Central memory CD4-positive, alpha-beta T cell (primary cell): Measurements from ENCODE around the gene AZU1.

ENCODE experiments used
- DNase-seq: peaks from one replicate; pipeline ENCODE4 v3.0.0; 2022
- total RNA-seq, 3 experiments: gene quantifications; one replicate each; lab custom pipeline; 2026; lab: John Stamatoyannopoulos, UW

The AZU1 gene
- 0 to 0.96 (median 0) reads per million in 3 experiments for total RNA-seq

DNA sequence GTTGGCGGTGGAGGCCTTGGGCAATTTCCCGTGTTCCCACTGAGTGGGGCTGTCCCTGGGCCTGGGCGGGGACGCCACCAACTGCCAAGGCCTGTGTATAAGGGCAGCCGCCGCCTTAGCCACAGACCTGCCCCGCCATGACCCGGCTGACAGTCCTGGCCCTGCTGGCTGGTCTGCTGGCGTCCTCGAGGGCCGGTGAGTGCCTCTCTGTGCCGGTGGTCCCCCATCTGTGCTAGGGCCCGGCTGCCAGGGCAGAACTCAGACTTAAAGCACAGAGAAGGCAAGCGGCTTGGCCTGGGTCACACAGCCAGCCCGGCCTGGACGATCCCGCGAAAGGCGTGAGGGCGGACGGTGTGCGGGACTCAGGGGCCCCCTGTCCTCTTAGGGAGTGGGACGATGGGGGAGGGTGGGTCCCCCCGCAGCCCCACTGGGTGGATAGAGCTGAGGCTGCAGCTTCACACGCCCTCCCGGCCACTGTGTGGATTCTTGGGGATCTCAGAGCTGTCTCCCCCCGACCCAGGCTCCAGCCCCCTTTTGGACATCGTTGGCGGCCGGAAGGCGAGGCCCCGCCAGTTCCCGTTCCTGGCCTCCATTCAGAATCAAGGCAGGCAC is at the start of gene AZU1:
AZU1 (plus strand) TSS at position 128 of the 612 bp plus-strand sequence; CDS start at position 138, 10 bp downstream.
- no peak for DNase-seq

DNA sequence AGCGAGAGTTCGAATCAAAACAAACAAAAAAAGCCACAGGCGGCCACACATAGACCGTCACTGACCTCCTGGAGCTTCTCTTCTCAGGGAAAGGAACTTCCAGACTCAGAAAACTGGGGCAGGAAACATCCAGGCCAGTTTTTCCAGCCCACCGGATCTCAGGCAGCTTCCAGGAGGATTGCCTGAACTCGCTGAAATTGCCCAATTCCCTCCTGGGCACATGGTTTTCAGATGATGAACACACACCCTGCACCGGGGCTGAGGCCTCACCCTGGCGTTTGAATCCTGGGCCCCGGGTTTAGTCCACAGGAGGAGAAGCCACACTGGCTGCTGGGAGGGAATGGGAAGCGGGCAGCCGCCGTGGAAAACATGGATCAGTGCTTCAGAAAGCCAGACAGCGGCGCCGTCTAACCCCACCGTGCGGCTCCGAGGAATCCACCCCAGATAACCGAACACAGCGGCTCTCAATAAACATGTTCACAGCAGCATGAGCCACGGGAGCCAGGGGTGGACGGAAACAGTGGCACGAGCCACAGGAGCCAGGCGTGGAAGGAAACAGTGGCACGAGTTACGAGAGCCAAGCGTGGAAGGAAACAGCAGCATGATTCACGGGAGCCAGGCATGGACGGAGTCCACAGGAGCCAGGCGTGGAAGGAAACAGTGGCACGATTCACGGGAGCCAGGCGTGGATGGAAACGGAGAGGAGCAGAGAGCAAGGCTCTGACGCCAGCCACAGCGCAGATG is 48.6 kb upstream of the AZU1 start:
- no peak for DNase-seq

DNA sequence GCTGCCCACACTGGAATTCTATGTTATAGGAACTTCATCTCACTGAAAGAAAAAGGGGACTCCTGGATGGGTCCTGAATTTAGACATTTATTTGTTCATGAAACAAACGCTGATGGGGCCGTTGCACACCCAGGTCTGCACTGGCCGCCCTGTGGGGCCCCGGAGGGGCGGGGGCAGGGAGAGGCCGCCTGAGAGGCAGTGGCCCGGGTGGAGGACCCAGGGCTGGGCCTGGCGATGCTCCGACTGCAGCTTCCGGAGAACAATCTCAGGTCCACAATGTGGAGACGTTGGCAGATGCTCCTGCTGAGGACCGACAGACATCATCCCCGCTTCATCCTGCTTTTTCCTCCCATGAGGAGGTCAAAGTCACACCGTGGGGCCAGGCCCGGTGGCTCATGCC is 46.7 kb upstream of the AZU1 start:
- no peak for DNase-seq

DNA sequence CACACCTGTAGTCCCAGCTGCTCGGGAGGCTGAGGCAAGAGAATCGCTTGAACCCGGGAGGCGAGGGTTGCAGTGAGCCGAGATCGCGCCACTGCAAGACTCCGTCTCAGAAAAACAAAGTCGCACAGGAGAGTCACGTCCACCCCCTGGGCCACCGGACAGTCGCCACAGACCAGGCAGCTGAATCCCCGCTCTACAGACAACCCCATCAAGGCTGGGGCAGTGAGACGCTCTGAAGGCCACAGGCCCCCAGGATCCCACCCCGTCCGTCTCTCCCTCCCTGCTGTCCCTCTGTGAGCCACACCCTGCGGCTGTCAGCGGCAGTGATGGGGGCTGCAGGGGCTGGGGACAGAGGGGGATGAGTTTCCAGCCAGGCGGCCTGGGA is 45.8 kb upstream of the AZU1 start:
- no peak for DNase-seq

- DNase-seq = no peak
These were observed 45.3 kb upstream of the AZU1 start for GRCh38 chr19:782185-782877.

DNA sequence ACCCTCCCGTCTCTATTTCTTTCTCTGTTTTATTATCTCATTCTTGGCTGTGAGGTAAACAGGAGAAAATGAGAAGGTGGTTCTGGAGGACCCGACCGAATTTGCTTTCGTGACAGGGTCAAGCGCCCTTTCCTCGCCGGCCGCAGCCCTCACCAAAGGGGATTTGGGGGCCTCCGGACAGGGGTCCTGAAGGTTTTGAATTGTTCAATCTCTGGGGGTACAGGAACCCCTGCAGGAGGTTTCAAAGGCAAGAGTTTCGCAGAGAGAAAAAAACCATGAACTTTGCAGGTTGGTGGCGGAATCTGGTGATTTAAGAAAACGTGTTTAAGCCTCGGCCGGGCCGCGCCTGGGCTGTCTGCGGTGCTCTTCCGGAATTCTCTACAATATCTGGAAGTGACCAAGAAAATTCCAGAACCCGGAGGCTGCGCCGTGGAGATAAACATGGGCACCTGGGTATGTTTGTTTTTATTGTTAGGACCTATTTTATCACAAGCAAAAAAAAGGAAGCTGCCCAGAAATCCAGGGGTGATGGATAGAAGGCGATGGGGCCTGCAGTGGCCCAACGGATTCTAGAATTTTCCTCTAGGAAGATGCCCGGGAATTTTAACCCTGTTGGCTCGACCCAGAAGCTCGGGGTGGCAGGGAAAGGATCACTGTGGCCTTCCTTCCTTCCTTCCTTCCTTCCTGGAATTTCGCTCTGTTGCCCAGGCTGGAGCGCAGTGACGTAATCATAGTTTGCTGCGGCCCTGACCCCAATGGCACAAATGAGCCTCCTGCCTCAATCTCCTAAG is 44.6 kb upstream of the AZU1 start:
- DNase-seq = no peak

DNA sequence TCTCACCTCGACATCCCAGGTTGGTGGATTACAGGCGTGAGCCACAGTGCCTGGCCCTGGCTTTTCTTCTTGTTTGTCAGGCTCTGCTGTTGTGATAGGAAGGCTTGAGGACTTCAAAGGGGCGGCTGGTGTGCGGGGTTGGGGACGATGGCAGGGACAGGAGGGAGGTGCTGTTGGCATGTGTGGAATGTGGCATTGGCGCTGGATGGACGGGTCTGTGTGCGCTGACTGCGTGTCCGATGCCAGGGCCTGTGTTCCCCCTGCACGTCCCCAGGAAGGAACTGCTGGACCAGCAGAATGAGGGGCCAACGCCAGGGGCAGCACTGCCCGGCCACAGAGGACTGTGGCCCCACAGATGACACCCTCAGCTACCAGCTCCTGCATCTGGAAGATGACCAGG is 43.1 kb upstream of the AZU1 start:
- DNase-seq = no peak

DNA sequence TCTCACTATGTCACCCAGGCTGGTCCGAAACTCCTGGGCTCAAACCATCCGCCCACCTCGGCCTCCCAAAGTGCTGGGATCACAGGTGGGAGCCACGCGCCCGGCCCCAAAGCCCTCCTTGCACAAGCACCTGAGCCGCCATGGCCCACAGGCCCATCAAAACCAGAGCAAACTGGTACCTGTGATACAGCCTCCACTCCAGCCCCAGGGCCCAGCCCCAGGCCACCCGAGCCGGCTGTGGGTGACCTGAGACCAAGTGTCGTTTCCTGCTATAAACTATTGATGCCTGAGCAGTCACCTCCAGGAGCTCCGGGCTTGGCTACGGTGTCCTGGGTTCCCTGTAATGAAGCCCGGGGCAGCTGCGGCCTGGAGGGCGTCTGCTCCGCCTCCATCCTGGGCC is 40.1 kb upstream of the AZU1 start:
- no peak for DNase-seq

GRCh38 chr19:788686-788982 is 39.0 kb upstream of the AZU1 start:
- no peak for DNase-seq

DNA sequence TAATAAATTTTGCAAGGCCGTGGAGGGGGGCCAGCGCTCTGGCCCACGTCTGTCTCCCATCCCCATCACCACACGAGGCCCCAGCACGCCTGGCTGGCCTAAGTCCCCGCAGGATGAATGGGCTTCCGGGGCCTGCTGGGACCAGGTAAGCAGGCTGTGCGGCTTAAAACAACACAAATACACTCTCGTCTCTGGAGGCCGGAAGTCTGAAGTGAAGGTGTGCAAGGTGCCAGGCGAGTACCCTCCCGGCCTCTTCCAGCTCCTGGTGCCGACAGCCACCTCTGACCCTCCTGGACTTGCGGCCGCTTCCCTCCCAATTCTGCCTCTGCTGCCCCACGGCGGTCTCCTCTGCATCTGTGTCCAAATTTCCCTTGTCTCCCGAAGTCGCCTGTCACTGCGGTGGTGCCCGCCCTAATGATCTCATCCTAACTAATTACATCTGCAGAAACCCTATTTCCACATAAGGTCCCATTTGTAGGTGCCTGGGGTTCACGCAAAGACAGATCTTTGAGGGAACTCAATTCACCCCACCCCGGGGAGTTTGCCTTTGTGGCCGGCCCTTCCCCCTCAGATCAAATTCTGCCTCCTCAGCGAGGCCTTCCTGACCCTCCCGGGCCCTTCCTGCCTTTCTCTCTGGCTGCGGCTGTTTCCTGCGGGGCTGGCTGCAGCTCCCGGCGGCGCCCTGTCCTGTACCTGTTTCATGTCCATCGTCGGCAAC is 38.5 kb upstream of the AZU1 start:
- no peak for DNase-seq

GRCh38 chr19:789701-790060 is 38.0 kb upstream of the AZU1 start:
- DNase-seq = no peak

GRCh38 chr19:791007-791566 is 36.5 kb upstream of the AZU1 start:
- DNase-seq = no peak

DNA sequence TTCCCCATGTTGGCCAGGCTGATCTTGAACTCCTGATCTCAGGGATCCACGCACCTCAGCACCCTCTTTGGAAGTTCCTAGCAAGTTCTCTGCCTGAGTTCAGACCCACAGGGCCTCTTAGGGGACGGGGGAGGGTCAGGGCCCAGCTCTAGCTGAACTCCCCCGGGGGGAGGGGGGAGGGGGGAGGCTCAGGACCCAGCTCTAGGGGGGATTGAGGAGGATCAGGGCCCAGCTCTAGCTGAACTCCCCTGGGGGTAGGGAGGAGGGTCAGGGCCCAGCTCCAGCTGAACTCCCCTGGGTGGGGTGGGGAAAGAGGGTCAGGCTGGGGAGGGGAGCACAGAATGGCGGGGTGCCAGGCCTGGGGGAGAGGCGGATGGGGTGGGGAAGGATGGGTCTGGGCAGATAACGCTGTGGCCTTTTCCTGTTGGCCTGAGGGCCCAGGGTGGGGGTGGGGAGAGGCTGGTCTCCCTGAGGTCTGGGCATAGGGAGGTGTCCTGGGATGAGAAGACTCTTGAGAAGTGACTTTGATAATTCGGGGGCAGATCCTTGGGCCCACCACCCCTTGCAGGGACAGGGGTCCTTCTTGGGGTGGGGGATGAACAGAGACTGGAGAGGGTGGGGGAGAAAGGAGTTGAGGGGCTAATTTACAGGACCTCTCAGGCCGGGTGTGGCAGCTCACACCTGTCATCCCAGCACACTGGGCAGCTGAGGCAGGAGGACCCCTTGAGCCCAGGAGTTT is 35.9 kb upstream of the AZU1 start:
- no peak for DNase-seq

GRCh38 chr19:792306-792885 is 35.2 kb upstream of the AZU1 start:
- DNase-seq = no peak

GRCh38 chr19:793806-794205 is 33.8 kb upstream of the AZU1 start:
- no peak for DNase-seq

GRCh38 chr19:795073-795611 is 32.5 kb upstream of the AZU1 start:
- no peak for DNase-seq

DNA sequence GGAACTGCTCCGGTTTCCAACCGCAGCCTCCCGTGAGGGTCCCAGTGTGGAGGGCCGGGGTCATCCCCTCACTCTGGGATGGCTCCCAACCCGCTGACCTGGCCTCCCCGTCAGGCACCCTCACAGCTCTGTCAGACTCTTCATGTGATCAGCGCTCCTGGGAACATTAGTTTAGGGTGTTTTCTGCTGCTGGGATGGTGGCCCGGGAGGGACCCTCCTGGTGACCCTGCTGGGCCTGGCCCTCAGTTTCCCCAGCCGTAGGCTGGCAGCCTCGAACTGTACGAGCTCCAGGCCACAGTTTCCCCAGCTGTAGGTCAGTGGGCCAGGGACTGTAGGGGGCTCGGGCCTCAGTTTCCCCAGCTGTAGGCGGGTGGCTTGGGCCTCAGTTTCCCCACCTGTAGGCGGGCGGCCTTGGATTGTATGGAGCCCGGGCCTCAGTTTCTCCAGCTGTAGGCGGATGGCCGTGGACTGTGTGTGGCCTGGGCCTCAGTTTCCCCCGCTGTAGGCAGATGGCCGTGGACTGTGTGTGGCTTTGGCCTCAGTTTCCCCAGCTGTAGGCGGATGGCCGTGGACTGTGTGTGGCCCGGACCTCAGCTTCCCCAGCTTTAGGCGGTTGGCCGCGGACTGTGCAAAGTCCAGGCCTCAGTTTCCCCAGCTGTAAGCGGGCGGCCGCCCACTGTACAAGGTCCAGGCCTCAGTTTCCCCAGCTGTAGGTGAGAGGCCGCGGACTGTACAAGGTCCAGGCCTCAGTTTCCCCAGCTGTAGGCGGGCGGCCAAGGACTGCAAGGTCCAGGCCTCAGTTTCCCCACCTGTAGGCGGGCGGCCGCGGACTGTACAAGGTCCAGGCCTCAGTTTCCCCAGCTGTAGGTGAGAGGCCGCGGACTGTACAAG is 31.7 kb upstream of the AZU1 start:
- DNase-seq = no peak

- peak; percentile 100 for DNase-seq
These were observed 30.7 kb upstream of the AZU1 start, which contains the start of gene PTBP1 for GRCh38 chr19:796692-797527. PTBP1 (plus strand) TSS chr19:797452; CDS start chr19:797498, 46 bp downstream.
